Activated naive CD4-positive, alpha-beta T cell (primary cell): Measurements from ENCODE around the gene TRIP12.

Experiments
- DNase-seq, 4 experiments: peaks; one replicate each; lab custom pipeline; 2025; lab: John Stamatoyannopoulos, UW

The TRIP12 gene

DNA sequence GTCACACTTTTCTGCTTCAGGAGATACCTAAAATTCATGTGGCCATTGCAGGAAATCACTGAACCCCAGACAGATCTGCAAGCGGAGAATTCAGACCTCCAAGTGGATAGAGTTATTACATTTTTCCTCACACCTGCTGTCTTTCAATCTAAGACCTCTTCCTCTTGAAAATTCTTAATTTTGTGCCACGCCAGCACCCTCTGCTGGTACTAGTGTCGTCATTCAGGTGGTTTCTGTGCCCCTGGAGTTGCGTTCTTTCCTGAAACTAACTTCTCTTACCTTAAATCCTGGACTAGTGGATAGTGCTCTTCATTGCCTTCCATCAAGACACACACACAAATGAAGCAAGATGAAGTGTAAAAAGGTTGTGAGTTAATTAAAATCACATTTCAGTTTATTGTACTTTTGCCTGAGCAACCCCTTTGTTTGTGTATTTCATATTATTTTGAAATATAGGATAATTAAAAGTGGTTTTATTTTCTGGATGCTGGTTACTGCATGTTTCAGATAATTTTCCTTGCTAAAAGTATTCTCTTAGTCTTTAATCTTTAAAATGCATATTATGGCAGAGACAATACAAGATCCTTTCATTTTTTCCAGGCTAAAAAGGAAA lies 205.8 kb downstream of the TRIP12 start:
- DNase-seq: no peak

DNA sequence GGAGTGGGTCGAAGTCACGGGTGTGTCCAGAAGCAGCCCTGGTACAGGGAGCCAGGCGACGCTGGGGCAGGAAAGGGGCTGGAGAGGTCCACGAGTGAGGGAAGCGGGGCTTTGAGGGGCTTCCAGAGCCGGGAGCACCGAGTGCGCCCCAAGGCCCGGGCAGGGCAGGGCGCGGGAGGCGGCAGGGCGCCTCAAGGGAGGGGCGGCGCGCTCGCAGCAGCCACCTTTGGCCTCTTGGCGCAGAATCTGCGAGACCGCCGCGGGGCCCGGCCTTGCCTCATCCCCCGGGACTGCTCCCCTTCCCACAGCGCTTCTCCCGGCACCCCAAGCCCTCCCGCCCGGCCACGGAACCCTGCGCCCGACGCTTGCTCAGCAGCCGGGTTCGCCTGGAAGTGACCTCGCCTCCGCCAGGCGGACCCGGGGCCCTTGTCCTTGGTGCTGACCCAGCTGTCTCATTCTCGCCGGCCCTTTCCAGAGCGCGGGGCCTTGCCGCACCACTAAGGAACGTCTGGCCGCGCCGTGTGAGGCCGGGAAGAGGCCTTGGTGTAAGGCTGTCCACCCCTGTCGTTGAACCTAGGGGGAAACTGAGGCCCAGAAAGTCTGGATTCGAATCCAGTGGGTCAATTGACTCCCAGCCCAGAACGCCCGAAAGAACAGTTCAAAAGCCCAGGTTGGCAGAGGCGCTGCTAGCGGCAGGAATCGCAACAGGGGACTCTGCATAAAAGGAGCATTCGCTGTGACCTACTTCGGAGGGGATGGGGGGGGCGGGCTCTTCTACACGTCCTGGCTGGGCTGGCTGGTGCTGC lies 206.9 kb downstream of the TRIP12 start:
- no peak for DNase-seq

DNA sequence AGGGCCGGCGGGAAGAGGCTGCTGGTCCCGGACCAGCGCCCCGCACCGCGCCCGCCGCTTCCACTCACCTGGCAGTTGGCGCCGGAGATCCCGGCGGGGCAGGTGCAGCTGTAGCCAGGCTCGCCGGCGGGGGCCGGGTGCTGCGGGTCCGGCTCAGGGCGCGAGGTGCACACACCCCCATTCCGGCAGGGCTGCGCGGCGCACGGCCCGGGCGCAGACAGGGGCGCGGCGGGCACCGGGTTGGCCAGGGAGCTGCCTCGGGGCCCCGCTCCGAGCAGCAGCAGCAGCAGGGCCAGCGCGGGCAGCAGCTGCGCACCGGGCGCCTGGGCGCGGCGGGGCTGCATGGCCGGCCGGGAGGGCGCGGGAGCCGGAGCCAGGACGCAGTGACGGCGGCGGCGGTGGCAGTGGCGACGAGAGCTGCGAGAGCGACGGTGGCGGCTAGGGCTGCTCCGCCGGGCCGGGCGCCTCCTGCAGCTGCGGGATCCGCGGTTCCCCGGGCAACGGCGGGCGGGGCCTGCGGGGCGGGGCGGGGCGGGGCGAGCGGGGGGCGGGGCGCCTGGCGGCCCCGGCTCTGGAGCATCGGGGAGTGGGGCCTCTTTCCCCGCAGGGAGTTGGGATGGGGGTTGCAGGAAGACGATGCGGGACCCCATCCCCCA lies 207.6 kb downstream of the TRIP12 start, which contains the start of gene DNER:
Gene DNER (minus strand): TSS at position 476 of the 656 bp plus-strand sequence. CDS start 132 bp downstream, at position 344.
- peak in 2 of 4 experiments; percentile 2 to 20 for DNase-seq
